NCI-H2171 treated with DMSO at 0.1 percent for 48 hours (cell line): ENCODE data around the gene MYL5.
"Not testable (repeated sequence)": the region's sequence is repeated elsewhere in the genome, so short reads cannot be mapped to it uniquely, and the experiment has no call there.

Experiments used
- DNase-seq: peaks from one replicate; lab custom pipeline; 2025; lab: John Stamatoyannopoulos, UW

The MYL5 gene

DNA sequence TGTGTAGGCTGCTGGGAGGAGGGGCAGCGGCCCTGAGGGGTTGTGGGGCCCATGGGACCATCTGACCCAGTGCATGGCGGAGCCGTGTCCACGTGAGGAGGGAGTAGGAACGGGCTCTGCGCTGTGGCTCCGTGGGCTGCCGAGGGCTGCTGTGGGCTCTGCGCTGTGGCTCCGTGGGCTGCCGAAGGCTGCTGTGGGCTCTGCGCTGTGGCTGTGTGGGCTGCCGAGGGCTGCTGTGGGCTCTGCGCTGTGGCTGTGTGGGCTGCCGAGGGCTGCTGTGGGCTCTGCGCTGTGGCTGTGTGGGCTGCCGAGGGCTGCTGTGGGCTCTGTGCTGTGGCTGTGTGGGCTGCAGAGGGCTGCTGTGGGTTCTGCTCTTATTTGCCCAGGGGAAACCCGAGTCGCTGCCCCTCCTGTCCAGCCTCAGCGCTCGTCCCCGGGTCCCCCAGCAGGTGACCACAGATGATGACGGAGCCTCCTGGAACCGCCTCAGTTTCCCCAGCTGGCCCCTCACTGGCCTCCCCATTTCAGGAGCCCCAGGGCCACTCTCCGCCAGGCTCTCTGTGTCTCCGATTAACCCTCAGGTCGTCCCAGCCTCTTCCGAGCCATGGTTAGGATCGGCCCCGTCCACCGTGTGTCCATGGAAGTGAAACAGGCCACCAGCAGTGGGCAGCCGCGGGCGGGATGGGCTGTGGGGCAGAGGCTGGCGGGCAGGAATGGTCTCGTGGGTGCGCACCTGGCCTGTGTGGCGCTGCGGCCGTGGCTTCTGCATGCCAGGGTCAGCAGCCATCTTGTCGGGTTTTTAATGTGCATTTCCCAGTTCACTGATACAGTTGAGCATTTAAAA is 51.3 kb downstream of the MYL5 start:
- DNase-seq = no peak

GRCh38 chr4:726235-726787 is 52.0 kb downstream of the MYL5 start:
- DNase-seq = no peak

- no peak for DNase-seq
These were observed 52.5 kb downstream of the MYL5 start for GRCh38 chr4:726838-727237.

DNA sequence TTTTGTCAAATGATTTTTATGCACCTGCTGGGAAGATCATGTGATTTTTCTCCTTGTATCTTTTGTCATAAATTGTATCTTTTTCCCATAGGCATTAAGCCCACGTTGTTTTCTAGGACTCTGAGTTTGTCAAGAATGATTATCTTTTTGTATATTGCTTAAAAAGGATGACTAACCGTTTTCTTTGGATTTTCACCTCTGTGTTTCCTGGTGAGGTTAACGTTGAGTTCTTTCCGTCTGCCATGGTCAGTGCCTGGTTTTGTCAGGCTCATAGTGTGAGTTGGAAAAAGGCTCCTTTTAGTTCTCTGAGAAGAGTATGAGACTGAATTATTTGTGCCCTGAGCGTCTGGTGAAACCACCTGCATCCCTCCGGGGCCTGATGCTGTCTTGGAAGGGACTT is 53.2 kb downstream of the MYL5 start:
- DNase-seq = no peak

DNA sequence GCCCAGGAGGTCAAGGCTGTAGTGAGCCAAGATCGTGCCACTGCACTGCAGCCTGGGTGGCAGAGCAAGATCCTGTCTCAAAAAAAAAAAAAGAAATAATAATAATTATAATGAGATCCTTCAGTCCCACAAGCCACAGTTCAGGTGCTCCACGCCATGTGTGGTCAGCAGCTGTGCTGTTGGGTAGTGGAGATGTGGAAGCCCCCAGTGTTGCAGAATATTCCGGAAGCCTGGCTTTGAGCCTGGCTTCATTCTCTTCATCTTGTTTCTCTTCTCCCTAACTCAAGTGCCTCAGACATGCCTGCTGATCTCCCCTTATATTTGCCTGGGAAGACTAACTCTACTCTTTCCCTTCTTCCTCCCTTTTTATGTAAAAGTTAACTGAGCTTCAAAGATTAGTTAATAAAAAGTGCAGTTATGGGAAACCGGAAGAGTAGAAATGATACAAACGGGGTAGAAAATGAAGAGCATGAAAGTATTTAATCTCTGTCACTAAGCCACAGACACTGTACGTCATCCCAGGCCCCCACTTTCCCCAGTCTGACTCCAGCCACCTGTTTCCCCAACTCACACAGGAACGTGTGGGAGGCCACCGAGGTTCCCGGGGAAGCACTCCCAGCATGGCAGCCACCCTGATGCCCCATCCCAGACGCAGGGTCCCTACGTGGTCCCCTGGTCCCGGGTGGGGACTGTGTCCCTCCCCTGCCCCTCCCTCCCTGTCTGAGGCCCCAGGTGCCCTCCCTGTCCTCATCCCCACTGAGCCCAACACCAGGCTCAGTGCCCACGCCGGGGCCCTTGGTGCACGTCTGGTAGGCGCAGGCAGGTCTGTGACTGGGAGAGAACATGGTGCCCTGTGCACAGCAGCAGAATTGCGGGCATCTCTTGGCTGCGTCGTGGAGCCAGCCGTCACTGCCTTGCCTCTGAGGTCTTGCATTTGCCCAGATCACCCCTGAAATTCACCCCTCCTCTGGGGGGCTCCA is 55.3 kb downstream of the MYL5 start:
- DNase-seq = no peak

DNA sequence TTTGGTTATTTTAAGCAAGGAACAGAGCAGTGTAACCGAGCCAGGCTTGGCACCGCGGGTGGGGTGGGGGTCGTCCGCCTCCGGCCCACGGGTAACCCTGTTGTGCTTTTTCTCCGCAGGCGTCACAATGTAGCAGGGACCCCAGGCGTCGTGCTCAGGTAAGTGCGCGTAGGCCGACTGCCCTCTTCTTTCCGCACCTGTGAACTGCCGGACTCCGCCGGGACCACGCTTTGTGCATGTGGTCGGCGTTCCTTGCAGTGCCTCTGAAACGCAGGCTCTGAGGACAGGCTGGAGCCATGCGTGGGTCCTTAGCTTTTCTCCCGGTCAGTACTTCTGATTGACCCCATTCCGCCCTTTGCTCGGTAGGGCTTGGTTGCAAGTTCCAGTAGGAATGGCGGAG is 56.2 kb downstream of the MYL5 start:
- DNase-seq = no peak

DNA sequence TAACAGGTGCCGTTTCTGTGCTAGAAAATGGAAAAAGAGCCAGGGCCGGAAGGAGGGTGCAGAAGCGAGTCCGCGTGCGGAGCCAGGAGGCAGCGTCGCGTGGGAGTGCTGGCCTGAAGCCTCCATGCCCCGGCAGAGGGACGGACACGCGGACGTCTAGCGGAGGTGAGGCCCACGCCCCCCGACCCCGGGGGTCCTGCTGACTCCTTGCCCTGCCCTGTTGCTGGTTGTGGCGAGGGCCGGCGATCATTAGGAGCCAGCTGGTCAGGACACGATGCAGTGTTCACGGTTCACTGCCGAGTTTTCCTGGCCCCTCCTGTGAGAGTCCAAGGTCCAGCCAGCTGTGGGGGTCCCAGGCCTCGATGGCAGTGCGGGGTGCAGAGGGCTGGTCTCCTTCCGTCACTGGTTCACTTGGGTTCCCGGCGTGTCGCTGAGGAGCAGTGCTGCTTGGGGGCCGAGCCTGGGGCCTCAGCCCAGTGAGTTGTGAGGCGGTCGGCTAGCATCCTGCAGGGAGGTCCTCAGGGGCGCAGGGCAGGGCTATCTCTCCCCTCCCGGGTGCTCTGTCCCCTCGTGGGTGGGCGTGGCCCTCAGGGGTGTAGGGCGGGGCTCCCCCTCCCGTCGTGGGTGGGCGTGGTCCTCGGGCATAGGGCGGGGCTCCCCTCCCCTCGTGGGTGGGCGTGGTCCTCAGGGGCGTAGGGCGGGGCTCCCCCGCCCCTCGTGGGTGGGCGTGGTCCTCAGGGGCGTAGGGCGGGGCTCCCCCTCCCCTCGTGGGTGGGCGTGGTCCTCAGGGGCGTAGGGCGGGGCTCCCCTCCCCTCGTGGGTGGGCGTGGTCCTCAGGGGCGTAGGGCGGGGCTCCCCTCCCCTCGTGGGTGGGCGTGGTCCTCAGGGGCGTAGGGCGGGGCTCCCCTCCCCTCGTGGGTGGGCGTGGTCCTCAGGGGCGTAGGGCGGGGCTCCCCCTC is 56.9 kb downstream of the MYL5 start:
- not testable (repeated sequence) for DNase-seq
